ENCODE measurements around the gene C12orf50. TPM values are rescaled to one million over a fixed set of nuclear protein-coding genes. Genes with fewer than 3 reads are reported as not detected.

C12orf50 gene
- total RNA-seq, 1 donor, result not detected

Small RNA genes within 50 kb of the gene (small RNA-seq; reads per million reads assigned to genes)
- not detected for gene RNA5SP364

Other genes with a start within 250 kb of the C12orf50 start
- 15.1 TPM for gene CEP290, start 112.7 kb upstream of the C12orf50 start, total RNA-seq
- 5.9 TPM for gene TMTC3, start 112.9 kb upstream of the C12orf50 start, total RNA-seq